Neuronal stem cell (in vitro differentiated cells): Measurements from ENCODE around the gene TRMT61A.

Experiments
- DNase-seq: peaks from one replicate; pipeline ENCODE4 v3.0.0-alpha.2; 2013; ENCODE audit warnings: low spot score
- H2AFZ ChIP-seq: one replicate; pipeline ENCODE4 v1.6.1; 2013; ENCODE audit warnings: mild to moderate bottlenecking, low read length, inconsistent platforms
- H2AK5ac ChIP-seq: 2 replicates; pipeline ENCODE4 v1.6.1; 2013; ENCODE audit warnings: low read depth, mild to moderate bottlenecking, inconsistent platforms, low read length, moderate library complexity, mixed read lengths
- H2BK120ac ChIP-seq: 2 replicates; pipeline ENCODE4 v1.6.1; 2013; ENCODE audit warnings: low read depth, mild to moderate bottlenecking, inconsistent platforms, low read length, moderate library complexity, mixed read lengths
- H2BK12ac ChIP-seq: one replicate; pipeline ENCODE4 v1.6.1; 2013; ENCODE audit warnings: low read length, inconsistent platforms
- H2BK15ac ChIP-seq: 2 replicates; pipeline ENCODE4 v1.6.1; 2013; ENCODE audit warnings: mild to moderate bottlenecking, low read length, inconsistent platforms, mixed read lengths
- H2BK5ac ChIP-seq: one replicate; pipeline ENCODE4 v1.6.1; 2013; ENCODE audit warnings: inconsistent platforms, mild to moderate bottlenecking, low read length, moderate library complexity
- H3K14ac ChIP-seq: one replicate; pipeline ENCODE4 v1.6.1; 2013; ENCODE audit warnings: low read length, inconsistent platforms
- H3K18ac ChIP-seq: 2 replicates; pipeline ENCODE4 v1.6.1; 2013; ENCODE audit warnings: low read length, inconsistent platforms
- H3K23ac ChIP-seq: 2 replicates; pipeline ENCODE4 v1.6.1; 2013; ENCODE audit warnings: low read depth, mild to moderate bottlenecking, mixed read lengths, low read length, inconsistent platforms; ENCODE audit not compliant: poor library complexity
- H3K27ac ChIP-seq: replicated peaks from 3 replicates; pipeline ENCODE4 v1.5.1; 2013; ENCODE audit warnings: low read length, inconsistent platforms
- H3K27me3 ChIP-seq, 3 experiments: 2 replicates each; pipeline ENCODE4 v1.6.1; 2013; ENCODE audit warnings: low read length in 3 of 3, mild to moderate bottlenecking in 2 of 3, inconsistent platforms in 1 of 3, low read depth in 1 of 3, mixed read lengths in 1 of 3, moderate library complexity in 1 of 3; ENCODE audit not compliant: control insufficient read depth in 3 of 3, insufficient read depth in 3 of 3
- H3K36me3 ChIP-seq, 2 donors: replicated peaks in 1 of 2; 2 replicates each; pipeline ENCODE4 v1.6.1; 2013; ENCODE audit warnings: low read length in 2 of 2; ENCODE audit not compliant: control insufficient read depth in 2 of 2, insufficient read depth in 2 of 2
- H3K4ac ChIP-seq: 2 replicates; pipeline ENCODE4 v1.6.1; 2013; ENCODE audit warnings: inconsistent platforms, mild to moderate bottlenecking, low read length, moderate library complexity
- H3K4me1 ChIP-seq, 2 donors: 1 replicate in 1 of 2; 2 replicates in 1 of 2; pipeline ENCODE4 v1.6.1; 2013; ENCODE audit warnings: low read length in 2 of 2, low read depth in 1 of 2; ENCODE audit not compliant: control insufficient read depth in 2 of 2, insufficient read depth in 1 of 2
- H3K4me2 ChIP-seq: one replicate; pipeline ENCODE4 v1.6.1; 2013; ENCODE audit warnings: mild to moderate bottlenecking, low read length, inconsistent platforms; ENCODE audit not compliant: insufficient read depth, poor library complexity, severe bottlenecking
- H3K4me3 ChIP-seq, 2 donors: 2 replicates each; pipeline ENCODE4 v1.5.1; 2013; ENCODE audit warnings: low read length in 2 of 2, mild to moderate bottlenecking in 2 of 2, inconsistent platforms in 1 of 2, moderate library complexity in 1 of 2
- H3K79me1 ChIP-seq: one replicate; pipeline ENCODE4 v1.6.1; 2013; ENCODE audit warnings: low read depth, mild to moderate bottlenecking, inconsistent platforms, low read length, moderate library complexity
- H3K9ac ChIP-seq: one replicate; pipeline ENCODE4 v1.6.1; 2013; ENCODE audit warnings: mild to moderate bottlenecking, low read depth, low read length, inconsistent platforms; ENCODE audit not compliant: poor library complexity
- H3K9me3 ChIP-seq, 2 donors: replicated peaks in 1 of 2; 2 replicates each; pipeline versions ENCODE3 to v1.6.1; 2013; ENCODE audit warnings: low read length in 2 of 2, mild to moderate bottlenecking in 2 of 2, inconsistent platforms in 1 of 2, low read depth in 1 of 2, mixed read lengths in 1 of 2, moderate library complexity in 1 of 2; ENCODE audit not compliant: control insufficient read depth in 2 of 2, insufficient read depth in 1 of 2
- H4K8ac ChIP-seq: one replicate; pipeline ENCODE4 v1.6.1; 2013; ENCODE audit warnings: low read depth, mild to moderate bottlenecking, inconsistent platforms, low read length, moderate library complexity
- H4K91ac ChIP-seq: one replicate; pipeline ENCODE4 v1.6.1; 2013; ENCODE audit warnings: low read length, low read depth, mild to moderate bottlenecking, inconsistent platforms; ENCODE audit not compliant: poor library complexity
- WGBS, 2 donors: extraction: QIAGEN DNeasy Blood & Tissue Kit; methylation state at CpG; one replicate each; pipeline ENCODE4 v1.1.7; 2013; ENCODE audit warnings: missing lambda C conversion rate in 2 of 2, mixed read lengths in 1 of 2; ENCODE audit not compliant: insufficient read length in 2 of 2, insufficient replicate concordance in 1 of 2; ENCODE audit errors: extremely low coverage in 2 of 2; 5-methylcytosine and 5-hydroxymethylcytosine counted together

Gene TRMT61A

GRCh38 chr14:103574707-103575285 is 45.8 kb downstream of the TRMT61A start:
- no peak for DNase-seq
- no peaks in the 10 kb centered on the region for H3K9me3 ChIP-seq
- no peak overlapping the region for H3K14ac ChIP-seq
- H3K23ac ChIP-seq = peak overlapping the region; percentile 40
- H3K4me1 ChIP-seq = peaks cover 3 to 7% of the 10 kb centered on the region in 2 donors
- peaks cover 17 to 64% of the 10 kb centered on the region in 2 donors for H3K36me3 ChIP-seq
- no peak overlapping the region for H3K4me3 ChIP-seq
- no peak overlapping the region for H3K4me2 ChIP-seq
- no peak overlapping the region for H2BK120ac ChIP-seq
- WGBS, 2 donors = no CpG with 5 or more reads among the region's 18 CpGs
- H2BK12ac ChIP-seq = no peak overlapping the region
- no peak overlapping the region for H2AK5ac ChIP-seq
- no peak overlapping the region for H4K91ac ChIP-seq
- H2BK15ac ChIP-seq = no peak overlapping the region
- no peak overlapping the region for H3K27ac ChIP-seq
- H3K79me1 ChIP-seq = peaks cover 6% of the 10 kb centered on the region
- H3K9ac ChIP-seq = peak overlapping the region; percentile 4
- no peak overlapping the region for H2BK5ac ChIP-seq
- no peak overlapping the region for H4K8ac ChIP-seq
- H3K4ac ChIP-seq = no peak overlapping the region
- no peak overlapping the region for H3K18ac ChIP-seq
- H3K27me3 ChIP-seq = no peaks in the 10 kb centered on the region
- H2AFZ ChIP-seq = no peak overlapping the region

DNA sequence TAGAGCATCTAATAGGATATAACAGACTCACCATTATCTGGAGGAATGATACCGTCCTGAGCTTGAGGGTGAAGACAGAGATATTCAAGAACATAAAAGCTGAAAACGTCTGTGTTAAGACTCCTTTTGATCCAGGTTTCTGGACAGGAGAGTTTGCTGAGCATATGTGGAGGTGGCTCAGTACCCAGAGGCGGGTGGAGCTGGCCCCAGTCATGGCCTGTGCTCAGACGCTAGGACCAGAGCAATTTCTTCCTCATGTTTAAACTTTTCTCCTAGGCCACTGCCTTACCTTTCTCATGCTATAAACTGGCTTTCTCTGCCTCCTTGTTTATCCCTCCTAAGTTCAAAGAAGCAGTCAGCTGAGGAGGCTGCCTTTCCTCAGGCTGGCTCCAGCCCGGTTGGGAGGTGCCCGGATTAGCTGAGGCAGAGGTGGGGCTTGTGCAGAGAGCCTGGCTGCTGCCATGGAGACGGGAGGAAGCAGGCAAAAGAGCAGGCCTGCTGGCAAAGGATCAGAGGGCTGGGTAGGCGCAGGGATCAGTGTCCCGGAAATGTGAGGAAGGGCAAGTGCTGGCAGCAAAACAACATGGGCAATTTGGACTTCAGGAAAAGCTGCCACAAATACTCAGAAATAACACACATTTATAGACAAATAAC is 47.5 kb downstream of the TRMT61A start:
- Histone ChIP-seq H3K36me3 (peaks cover 16 to 71% of the 10 kb centered on the region in 2 donors), H3K9ac (no peak overlapping the region), H2AK5ac (no peak overlapping the region), H2AFZ (no peak overlapping the region), H3K9me3 (no peaks in the 10 kb centered on the region), H3K23ac (no peak overlapping the region), H2BK15ac (no peak overlapping the region), H3K4me2 (no peak overlapping the region), H3K4me1 (peaks cover 3 to 7% of the 10 kb centered on the region in 2 donors), H3K27ac (peak overlapping the region; percentile 14), H2BK12ac (no peak overlapping the region), H3K14ac (no peak overlapping the region), H3K4ac (no peak overlapping the region), H3K4me3 (no peak overlapping the region), H3K27me3 (no peaks in the 10 kb centered on the region), H2BK5ac (no peak overlapping the region), H3K79me1 (peaks cover 6% of the 10 kb centered on the region), H4K8ac (no peak overlapping the region), H4K91ac (no peak overlapping the region), H3K18ac (no peak overlapping the region), H2BK120ac (no peak overlapping the region)
- peak; percentile 71 for DNase-seq
- WGBS, 2 donors = no CpG with 5 or more reads among the region's 9 CpGs

DNA sequence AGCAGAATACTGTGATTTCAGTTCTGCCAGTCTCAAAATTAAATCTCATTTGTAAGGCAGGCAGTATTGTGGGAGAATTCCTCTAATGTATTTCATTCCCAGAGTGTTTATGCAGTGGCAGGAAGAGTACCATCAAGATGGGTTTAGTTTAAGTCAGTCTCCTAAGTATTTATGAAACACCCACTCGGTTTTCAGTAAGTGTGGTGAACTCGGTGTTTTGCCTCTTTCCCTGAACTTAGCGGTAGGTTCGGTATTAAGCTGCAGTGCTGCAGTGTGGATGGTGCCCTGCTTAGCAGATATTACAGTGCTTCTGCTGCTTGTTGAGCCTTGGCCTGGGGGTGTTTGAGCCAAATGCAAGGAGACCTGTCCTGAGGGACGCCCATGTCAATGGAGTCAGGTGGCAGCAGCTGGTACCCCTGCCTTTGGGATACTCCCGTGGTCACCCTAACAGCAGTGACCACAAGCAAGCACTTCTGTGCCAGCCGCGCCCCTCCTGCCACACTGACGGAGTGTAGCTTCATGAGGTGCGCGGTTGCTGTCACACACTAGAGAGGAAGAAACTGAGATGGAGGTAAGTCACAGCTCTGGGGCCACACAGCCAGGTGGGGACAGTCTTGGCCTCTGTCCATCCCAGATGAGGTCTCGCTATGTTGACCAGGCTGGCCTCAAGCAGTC is 49.5 kb downstream of the TRMT61A start:
- Histone ChIP-seq H3K27ac (no peak overlapping the region), H2BK12ac (no peak overlapping the region), H2BK5ac (no peak overlapping the region), H3K14ac (no peak overlapping the region), H3K18ac (no peak overlapping the region), H3K27me3 (no peaks in the 10 kb centered on the region), H2AFZ (no peak overlapping the region), H3K9ac (no peak overlapping the region), H2BK15ac (no peak overlapping the region), H3K79me1 (peaks cover 8% of the 10 kb centered on the region), H3K4ac (no peak overlapping the region), H3K23ac (peak overlapping the region; percentile 68), H3K4me2 (no peak overlapping the region), H3K9me3 (no peaks in the 10 kb centered on the region), H3K36me3 (peaks cover 16 to 69% of the 10 kb centered on the region in 2 donors), H2BK120ac (no peak overlapping the region), H4K8ac (no peak overlapping the region), H3K4me1 (peaks cover 3 to 7% of the 10 kb centered on the region in 2 donors), H2AK5ac (no peak overlapping the region), H4K91ac (no peak overlapping the region), H3K4me3 (no peak overlapping the region)
- DNase-seq = no peak
- WGBS, 2 donors = no CpG with 5 or more reads among the region's 12 CpGs

DNA sequence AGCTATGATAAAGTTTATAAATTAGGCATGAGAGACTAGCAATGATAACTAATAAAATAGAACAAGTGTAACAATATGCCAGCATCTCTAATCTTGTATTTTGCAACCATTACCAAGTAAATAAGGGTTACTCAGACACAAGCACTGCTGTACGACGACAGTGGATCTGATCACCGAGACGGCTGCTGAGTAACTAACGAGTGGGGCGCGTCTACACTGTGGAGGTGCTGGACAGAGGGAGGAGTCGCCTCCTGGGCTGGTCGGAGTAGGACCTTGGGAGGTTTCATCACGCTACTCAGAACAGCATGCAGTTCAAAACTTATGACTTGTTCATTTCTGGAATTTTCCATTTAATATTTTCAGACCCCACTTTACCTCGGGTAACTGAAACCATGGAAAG is 52.2 kb downstream of the TRMT61A start:
- H3K9me3 ChIP-seq = no peaks in the 10 kb centered on the region
- no peak overlapping the region for H2AFZ ChIP-seq
- no peak overlapping the region for H2BK15ac ChIP-seq
- H3K4me3 ChIP-seq = no peak overlapping the region
- WGBS, 2 donors = no CpG with 5 or more reads among the region's 11 CpGs
- no peak overlapping the region for H3K14ac ChIP-seq
- H2BK120ac ChIP-seq = no peak overlapping the region
- H3K79me1 ChIP-seq = peaks cover 8% of the 10 kb centered on the region
- peaks cover 3 to 6% of the 10 kb centered on the region in 2 donors for H3K4me1 ChIP-seq
- no peak overlapping the region for H4K91ac ChIP-seq
- H3K23ac ChIP-seq = no peak overlapping the region
- no peak overlapping the region for H4K8ac ChIP-seq
- no peak overlapping the region for H2BK12ac ChIP-seq
- no peak for DNase-seq
- no peak overlapping the region for H3K18ac ChIP-seq
- H3K36me3 ChIP-seq = peaks cover 7 to 58% of the 10 kb centered on the region in 2 donors
- no peak overlapping the region for H2BK5ac ChIP-seq
- no peak overlapping the region for H2AK5ac ChIP-seq
- H3K4ac ChIP-seq = no peak overlapping the region
- no peak overlapping the region for H3K4me2 ChIP-seq
- no peaks in the 10 kb centered on the region for H3K27me3 ChIP-seq
- H3K27ac ChIP-seq = no peak overlapping the region
- no peak overlapping the region for H3K9ac ChIP-seq
